Effector memory CD4-positive, alpha-beta T cell (primary cell): Measurements from ENCODE around the gene ADAMTSL3.

Source experiments
- DNase-seq, 3 donors: peaks; one replicate each; pipeline ENCODE4 v3.0.0-alpha.2; 2020
- H3K27ac ChIP-seq: 2 replicates; pipeline ENCODE4 v1.7.0; 2013; ENCODE audit warnings: mild to moderate bottlenecking, low read length, moderate library complexity; ENCODE audit not compliant: insufficient read depth, poor library complexity, severe bottlenecking
- H3K27me3 ChIP-seq: replicated peaks from 2 replicates; pipeline ENCODE4 v1.7.0; 2013; ENCODE audit warnings: mild to moderate bottlenecking, low read length; ENCODE audit not compliant: insufficient read depth, control insufficient read depth, poor library complexity, severe bottlenecking
- H3K36me3 ChIP-seq: 2 replicates; pipeline ENCODE4 v1.7.0; 2013; ENCODE audit warnings: mild to moderate bottlenecking, low read length, moderate library complexity; ENCODE audit not compliant: control insufficient read depth, insufficient read depth
- H3K4me1 ChIP-seq: 2 replicates; pipeline ENCODE4 v1.7.0; 2013; ENCODE audit warnings: low read length, mild to moderate bottlenecking; ENCODE audit not compliant: control insufficient read depth, insufficient read depth, poor library complexity, severe bottlenecking
- H3K4me3 ChIP-seq: 2 replicates; pipeline ENCODE4 v1.7.0; 2013; ENCODE audit warnings: low read length, low read depth, mild to moderate bottlenecking; ENCODE audit not compliant: insufficient read depth, poor library complexity, severe bottlenecking
- H3K9me3 ChIP-seq: 2 replicates; pipeline ENCODE4 v1.7.0; 2013; ENCODE audit warnings: mild to moderate bottlenecking, low read length, moderate library complexity; ENCODE audit not compliant: control insufficient read depth

The ADAMTSL3 gene

DNA sequence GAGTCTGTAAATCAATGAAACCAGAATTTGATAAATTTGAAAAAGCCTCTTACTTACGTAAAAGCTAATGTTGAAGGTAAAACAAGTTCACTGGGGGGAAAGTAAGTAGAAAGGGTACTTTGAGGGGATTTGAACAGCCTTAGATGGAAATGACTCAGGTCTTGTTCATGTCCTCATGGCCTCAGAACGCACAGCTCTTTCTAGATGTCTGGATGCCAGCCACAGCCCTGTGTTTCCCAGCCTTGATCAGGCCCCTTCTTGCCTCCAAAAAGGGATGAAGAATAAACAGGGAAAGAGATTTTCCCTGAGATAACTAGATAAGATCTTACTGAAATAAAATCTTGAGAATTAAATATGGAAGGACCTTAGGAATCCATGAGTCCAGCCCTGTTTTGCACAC lies 344.6 kb downstream of the ADAMTSL3 start:
- Histone ChIP-seq H3K4me1 (no peaks in the 10 kb centered on the region), H3K27ac (no peak overlapping the region), H3K27me3 (no peaks in the 10 kb centered on the region), H3K9me3 (no peaks in the 10 kb centered on the region), H3K4me3 (no peak overlapping the region), H3K36me3 (no peaks in the 10 kb centered on the region)
- DNase-seq: no peak

- H3K27me3 ChIP-seq: no peaks in the 10 kb centered on the region
- no peak overlapping the region for H3K27ac ChIP-seq
- DNase-seq: no peak
- H3K36me3 ChIP-seq: no peaks in the 10 kb centered on the region
- no peak overlapping the region for H3K4me3 ChIP-seq
- no peaks in the 10 kb centered on the region for H3K4me1 ChIP-seq
- no peaks in the 10 kb centered on the region for H3K9me3 ChIP-seq
These were observed 345.6 kb downstream of the ADAMTSL3 start for GRCh38 chr15:83999396-84000135.

GRCh38 chr15:84001037-84001436 lies 347.1 kb downstream of the ADAMTSL3 start:
- no peak for DNase-seq
- Histone ChIP-seq H3K27ac (no peak overlapping the region), H3K27me3 (no peaks in the 10 kb centered on the region), H3K36me3 (no peaks in the 10 kb centered on the region), H3K9me3 (no peaks in the 10 kb centered on the region), H3K4me1 (no peaks in the 10 kb centered on the region), H3K4me3 (no peak overlapping the region)

GRCh38 chr15:84001655-84002054 lies 347.7 kb downstream of the ADAMTSL3 start:
- no peaks in the 10 kb centered on the region for H3K27me3 ChIP-seq
- H3K4me3 ChIP-seq: no peak overlapping the region
- no peaks in the 10 kb centered on the region for H3K36me3 ChIP-seq
- DNase-seq: no peak
- H3K9me3 ChIP-seq: no peaks in the 10 kb centered on the region
- no peaks in the 10 kb centered on the region for H3K4me1 ChIP-seq
- no peak overlapping the region for H3K27ac ChIP-seq

DNA sequence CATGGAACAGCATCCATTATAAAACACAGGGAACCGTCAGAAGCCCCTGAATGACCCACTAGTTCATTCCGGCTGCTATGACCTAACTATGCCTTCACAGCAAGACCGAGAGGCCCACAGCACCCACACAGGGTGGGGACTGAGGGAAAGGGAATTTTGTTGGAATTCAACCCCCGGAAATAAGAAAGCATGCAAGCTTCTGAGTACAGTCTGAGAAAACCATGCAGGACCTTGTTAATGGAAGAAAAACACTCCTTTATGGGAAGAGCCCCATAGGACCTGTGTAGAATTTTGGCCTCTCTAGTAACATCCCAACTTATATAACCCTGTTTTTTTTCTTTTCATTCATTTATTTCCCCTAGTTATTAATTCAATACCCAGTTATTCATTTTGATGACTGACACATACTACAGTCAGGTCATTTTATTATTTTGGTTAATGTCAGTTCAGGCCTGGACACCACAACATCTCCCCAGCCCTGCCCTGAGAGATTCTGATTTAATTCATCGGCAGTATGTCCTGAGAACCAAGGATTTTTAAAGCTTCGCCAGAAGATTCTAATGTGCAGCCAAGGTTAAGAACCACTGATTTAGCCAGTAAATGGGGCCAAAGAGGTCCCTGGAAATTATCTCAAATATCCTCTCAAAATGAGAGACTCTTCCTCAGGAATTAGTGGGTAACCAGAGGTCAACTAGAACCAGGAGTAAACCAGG lies 350.0 kb downstream of the ADAMTSL3 start:
- H3K36me3 ChIP-seq: no peaks in the 10 kb centered on the region
- no peak for DNase-seq
- H3K4me3 ChIP-seq: no peak overlapping the region
- no peaks in the 10 kb centered on the region for H3K9me3 ChIP-seq
- H3K27ac ChIP-seq: no peak overlapping the region
- H3K27me3 ChIP-seq: no peaks in the 10 kb centered on the region
- H3K4me1 ChIP-seq: no peaks in the 10 kb centered on the region

GRCh38 chr15:84006421-84006820 lies 352.5 kb downstream of the ADAMTSL3 start:
- no peak overlapping the region for H3K4me3 ChIP-seq
- no peaks in the 10 kb centered on the region for H3K4me1 ChIP-seq
- no peaks in the 10 kb centered on the region for H3K36me3 ChIP-seq
- DNase-seq: no peak
- H3K27ac ChIP-seq: no peak overlapping the region
- no peaks in the 10 kb centered on the region for H3K9me3 ChIP-seq
- no peaks in the 10 kb centered on the region for H3K27me3 ChIP-seq

DNA sequence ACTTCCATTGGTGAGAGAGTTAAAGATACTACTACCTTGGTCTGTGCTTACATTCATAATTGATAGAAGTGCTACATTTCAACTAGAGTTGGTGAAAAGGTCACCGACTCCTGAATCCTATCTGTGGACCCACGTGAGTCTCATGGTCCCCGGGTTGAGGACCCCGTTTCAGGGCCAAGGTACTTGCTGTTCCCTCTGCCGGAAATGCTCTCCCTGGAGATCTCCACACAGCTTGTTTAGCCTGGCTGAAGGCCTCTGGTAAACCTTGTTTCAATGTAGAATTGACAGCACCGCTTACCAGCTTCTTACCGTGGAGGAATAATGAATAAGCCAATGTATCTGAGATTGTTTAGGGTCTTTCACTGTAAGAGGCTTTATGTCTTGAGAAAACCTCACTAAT lies 355.7 kb downstream of the ADAMTSL3 start:
- Histone ChIP-seq H3K9me3 (no peaks in the 10 kb centered on the region), H3K4me1 (no peaks in the 10 kb centered on the region), H3K4me3 (no peak overlapping the region), H3K27ac (no peak overlapping the region), H3K36me3 (no peaks in the 10 kb centered on the region), H3K27me3 (no peaks in the 10 kb centered on the region)
- DNase-seq: no peak

- H3K27me3 ChIP-seq: no peaks in the 10 kb centered on the region
- no peak overlapping the region for H3K27ac ChIP-seq
- no peaks in the 10 kb centered on the region for H3K36me3 ChIP-seq
- H3K9me3 ChIP-seq: no peaks in the 10 kb centered on the region
- no peaks in the 10 kb centered on the region for H3K4me1 ChIP-seq
- DNase-seq: no peak
- H3K4me3 ChIP-seq: no peak overlapping the region
These were observed 356.3 kb downstream of the ADAMTSL3 start for GRCh38 chr15:84010246-84010645.

DNA sequence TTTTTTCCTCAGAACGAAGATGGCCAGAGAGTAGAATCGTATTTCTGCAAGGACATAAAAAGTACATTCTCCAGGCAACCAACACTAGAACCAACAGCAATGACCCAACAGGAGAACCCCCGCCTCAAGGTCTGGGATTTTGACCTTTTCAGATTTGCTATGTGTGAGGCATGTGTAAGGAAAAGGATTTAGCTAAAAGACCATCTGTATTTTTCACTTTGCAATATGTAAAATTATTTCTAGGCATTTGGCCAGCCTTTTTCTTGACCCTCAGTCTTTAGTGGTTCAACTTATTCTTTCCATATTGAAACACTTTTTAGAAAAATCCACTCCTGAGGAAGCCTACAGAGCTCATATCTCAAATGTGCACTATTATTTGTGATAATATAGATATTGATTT lies 362.4 kb downstream of the ADAMTSL3 start:
- Histone ChIP-seq H3K27ac (no peak overlapping the region), H3K36me3 (no peaks in the 10 kb centered on the region), H3K27me3 (no peaks in the 10 kb centered on the region), H3K4me1 (no peaks in the 10 kb centered on the region), H3K9me3 (no peaks in the 10 kb centered on the region), H3K4me3 (no peak overlapping the region)
- no peak for DNase-seq

DNA sequence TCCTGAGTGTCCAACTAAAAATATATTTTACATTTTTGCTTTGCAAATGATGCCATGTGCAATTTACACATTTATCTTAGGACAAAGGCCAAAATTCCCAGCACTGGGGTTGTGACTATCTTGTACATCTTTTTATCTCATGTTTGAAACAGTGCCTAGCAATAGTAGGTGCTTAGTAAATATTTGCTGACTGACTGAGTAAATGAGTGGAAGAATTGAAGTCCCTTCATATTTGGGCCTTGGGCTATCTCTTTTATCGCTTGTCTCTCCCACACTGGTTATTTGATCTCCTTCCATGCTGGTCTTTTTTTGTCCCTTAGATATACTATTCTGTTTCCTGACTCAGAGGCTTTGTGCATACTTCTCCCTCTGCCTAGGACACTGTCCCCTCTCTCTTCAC lies 368.6 kb downstream of the ADAMTSL3 start:
- Histone ChIP-seq H3K27me3 (no peaks in the 10 kb centered on the region), H3K4me3 (no peak overlapping the region), H3K4me1 (no peaks in the 10 kb centered on the region), H3K9me3 (no peaks in the 10 kb centered on the region), H3K27ac (no peak overlapping the region), H3K36me3 (no peaks in the 10 kb centered on the region)
- DNase-seq: no peak
